ENCODE results near the gene TOP2A.

Gene TOP2A

GRCh38 chr17:40452921-40453378 is 35.3 kb upstream of the TOP2A start:
- DNase-seq (ENCODE audit: low read depth in 1 of 2, low spot score in 1 of 2) = no peak

GRCh38 chr17:40452216-40452787 is 34.6 kb upstream of the TOP2A start:
- DNase-seq (ENCODE audit: low read depth in 1 of 2, low spot score in 1 of 2) = no peak

GRCh38 chr17:40451420-40451819 is 33.7 kb upstream of the TOP2A start:
- DNase-seq (ENCODE audit: low read depth in 1 of 2, low spot score in 1 of 2) = no peak

GRCh38 chr17:40450175-40450574 is 32.5 kb upstream of the TOP2A start:
- DNase-seq (ENCODE audit: low read depth in 1 of 2, low spot score in 1 of 2) = no peak

- no peak for DNase-seq (ENCODE audit: low read depth in 1 of 2, low spot score in 1 of 2)
These were observed 31.1 kb upstream of the TOP2A start for GRCh38 chr17:40448639-40449261.

GRCh38 chr17:40448213-40448638 is 30.5 kb upstream of the TOP2A start:
- DNase-seq (ENCODE audit: low read depth in 1 of 2, low spot score in 1 of 2) = no peak

- DNase-seq (ENCODE audit: low read depth in 1 of 2, low spot score in 1 of 2) = no peak
These were observed 30.1 kb upstream of the TOP2A start for GRCh38 chr17:40447806-40448205.

GRCh38 chr17:40447148-40447644 is 29.5 kb upstream of the TOP2A start:
- DNase-seq (ENCODE audit: low read depth in 1 of 2, low spot score in 1 of 2) = no peak

- no peak for DNase-seq (ENCODE audit: low read depth in 1 of 2, low spot score in 1 of 2)
These were observed 28.2 kb upstream of the TOP2A start for GRCh38 chr17:40445751-40446468.

GRCh38 chr17:40443988-40444899 is 26.5 kb upstream of the TOP2A start:
- DNase-seq (ENCODE audit: low read depth in 1 of 2, low spot score in 1 of 2) = no peak

- peak; percentile 38 to 40 for DNase-seq (ENCODE audit: low read depth in 1 of 2, low spot score in 1 of 2)
These were observed 25.7 kb upstream of the TOP2A start, which contains the start of gene IGFBP4 for GRCh38 chr17:40443196-40443987. TSS of gene IGFBP4 (plus strand) at chr17:40443450. CDS start at chr17:40443736, 286 bp downstream.

GRCh38 chr17:40442392-40443195 is 24.9 kb upstream of the TOP2A start:
- no peak for DNase-seq (ENCODE audit: low read depth in 1 of 2, low spot score in 1 of 2)

GRCh38 chr17:40440166-40440565 is 22.5 kb upstream of the TOP2A start:
- no peak for DNase-seq (ENCODE audit: low read depth in 1 of 2, low spot score in 1 of 2)

- DNase-seq (ENCODE audit: low read depth in 1 of 2, low spot score in 1 of 2) = no peak
These were observed 19.5 kb upstream of the TOP2A start for GRCh38 chr17:40437095-40437732.

- no peak for DNase-seq (ENCODE audit: low read depth in 1 of 2, low spot score in 1 of 2)
These were observed 18.9 kb upstream of the TOP2A start for GRCh38 chr17:40436636-40437035.

- no peak for DNase-seq (ENCODE audit: low read depth in 1 of 2, low spot score in 1 of 2)
These were observed 16.1 kb upstream of the TOP2A start for GRCh38 chr17:40433551-40434415.

- DNase-seq (ENCODE audit: low read depth in 1 of 2, low spot score in 1 of 2) = no peak
These were observed 15.3 kb upstream of the TOP2A start for GRCh38 chr17:40432864-40433528.
